ENCODE measurements around the gene ETFRF1.

ETFRF1 gene

DNA sequence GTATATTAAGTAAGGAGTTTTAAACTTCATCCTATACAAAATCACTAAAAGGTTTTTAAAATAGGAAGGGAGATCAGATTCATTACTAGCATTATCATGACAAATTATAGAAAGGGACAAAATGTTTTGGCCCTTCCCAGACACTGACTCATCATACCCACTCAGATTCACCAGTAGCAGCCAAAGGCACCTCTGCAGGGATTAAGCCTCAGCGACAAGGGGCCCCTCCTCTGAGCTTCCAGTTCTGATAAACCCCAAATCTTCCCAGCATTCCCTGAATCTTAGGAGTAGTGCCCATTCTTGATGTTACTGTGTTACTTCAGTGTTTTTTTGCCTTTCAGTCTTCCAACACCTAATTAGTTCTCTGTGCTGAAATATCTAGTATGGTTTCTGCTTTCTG, 41.2 kb downstream of the ETFRF1 start:
- DNase-seq: no peak

- DNase-seq: no peak
These were observed 41.6 kb downstream of the ETFRF1 start for GRCh38 chr12:25236626-25237025.

- no peak for DNase-seq
These were observed 46.4 kb downstream of the ETFRF1 start for GRCh38 chr12:25241167-25242020.

GRCh38 chr12:25242981-25243679, 48.1 kb downstream of the ETFRF1 start:
- DNase-seq: no peak

GRCh38 chr12:25243680-25243990, 48.6 kb downstream of the ETFRF1 start:
- DNase-seq: no peak

DNA sequence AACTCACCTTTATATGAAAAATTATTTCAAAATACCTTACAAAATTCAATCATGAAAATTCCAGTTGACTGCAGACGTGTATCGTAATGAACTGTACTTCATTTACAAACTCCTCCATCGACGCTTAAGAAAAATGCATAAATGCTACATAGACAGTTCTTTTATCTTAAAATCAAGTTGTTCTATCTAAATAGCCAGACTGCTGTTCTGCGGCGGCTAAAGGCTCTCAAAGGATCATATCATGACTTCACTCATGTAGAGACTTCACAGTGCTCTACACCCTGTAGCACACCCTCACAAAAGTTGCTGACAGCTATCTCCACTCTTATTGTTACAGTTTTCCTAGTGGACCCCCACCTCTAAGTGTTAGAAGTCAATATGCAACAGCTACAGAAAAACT, 50.5 kb downstream of the ETFRF1 start:
- DNase-seq: no peak

DNA sequence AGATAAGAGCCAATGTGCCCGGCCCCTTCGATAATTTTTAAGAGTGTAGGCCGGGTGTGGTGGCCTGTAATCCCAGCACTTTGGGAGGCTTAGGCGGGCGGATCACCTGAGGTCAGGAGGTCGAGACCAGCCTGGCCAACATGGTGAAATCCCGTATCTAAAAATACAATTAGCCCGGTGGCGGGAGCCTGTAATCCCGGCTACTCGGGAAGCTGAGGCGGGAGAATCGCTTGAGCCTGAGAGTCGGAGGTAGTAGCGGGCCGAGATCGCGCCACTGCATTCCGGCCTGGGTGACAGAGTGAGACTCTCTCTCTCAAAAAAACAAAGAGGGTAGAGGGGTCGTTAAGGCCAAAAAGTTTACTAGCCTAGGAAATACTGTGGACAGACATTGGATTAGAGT, 53.1 kb downstream of the ETFRF1 start:
- no peak for DNase-seq

- DNase-seq: no peak
These were observed 53.7 kb downstream of the ETFRF1 start for GRCh38 chr12:25248732-25249131.

GRCh38 chr12:25249931-25250738, 55.1 kb downstream of the ETFRF1 start:
- peak; percentile 32 for DNase-seq

DNA sequence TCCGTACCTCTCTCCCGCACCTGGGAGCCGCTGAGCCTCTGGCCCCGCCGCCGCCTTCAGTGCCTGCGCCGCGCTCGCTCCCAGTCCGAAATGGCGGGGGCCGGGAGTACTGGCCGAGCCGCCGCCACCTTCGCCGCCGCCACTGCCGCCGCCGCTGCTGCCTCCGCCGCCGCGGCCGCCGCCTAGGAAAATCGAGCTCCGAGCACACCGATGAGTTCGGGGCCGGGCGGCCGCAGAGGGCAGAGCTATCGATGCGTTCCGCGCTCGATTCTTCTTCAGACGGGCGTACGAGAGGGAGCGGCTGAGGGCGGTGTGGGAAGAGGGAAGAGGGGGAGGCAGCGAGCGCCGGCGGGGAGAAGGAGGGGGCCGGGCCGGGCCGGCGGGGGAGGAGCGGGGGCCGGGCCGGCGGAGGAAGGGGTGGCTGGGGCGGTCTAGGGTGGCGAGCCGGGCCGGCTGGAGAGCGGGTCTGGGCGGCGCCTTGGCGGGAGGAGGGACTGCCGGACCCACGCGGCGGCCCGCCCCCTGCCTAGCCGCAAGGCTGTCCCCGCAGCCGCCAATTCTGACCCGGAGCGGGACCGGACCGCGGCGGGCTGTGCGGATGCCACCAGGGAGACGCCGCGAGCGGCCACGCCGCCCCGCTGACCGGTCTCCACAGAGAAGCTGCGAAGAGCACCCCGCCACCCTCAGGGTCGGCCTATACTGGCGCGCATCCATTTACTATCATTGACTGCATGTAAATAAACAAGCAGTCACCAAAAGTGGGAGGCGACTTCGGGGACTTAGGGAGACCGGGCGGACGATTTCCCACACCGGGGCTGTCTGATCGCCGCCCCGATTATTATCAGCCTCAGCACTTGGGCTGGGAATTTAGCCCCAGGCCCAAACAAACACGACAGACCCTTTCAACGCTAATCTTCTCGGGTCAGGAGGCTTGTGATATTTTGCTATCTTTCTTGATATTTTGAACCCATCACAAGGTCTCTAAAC, 56.0 kb downstream of the ETFRF1 start, which contains the start of gene KRAS:
Gene KRAS (minus strand): TSS at position 186 of the 987 bp plus-strand sequence.
- DNase-seq: peak; percentile 93

DNA sequence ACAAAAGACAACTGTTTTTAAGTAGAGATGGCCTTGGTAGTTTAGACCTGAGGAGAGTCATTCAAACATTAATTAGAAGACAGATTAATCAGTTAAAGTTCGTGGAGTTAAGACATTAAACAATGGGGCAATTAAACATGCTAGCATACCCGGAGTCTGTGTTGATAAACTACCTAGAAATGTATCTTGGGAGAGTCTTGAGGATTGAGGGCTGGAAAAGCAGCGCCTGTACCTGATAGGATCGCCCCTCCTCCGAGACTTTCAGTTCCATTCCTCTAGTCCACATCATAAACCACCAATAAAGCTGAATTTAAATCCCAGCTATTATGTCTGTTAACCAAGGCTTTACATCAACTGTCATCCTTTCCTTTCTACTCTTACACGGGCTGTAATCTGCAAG, 56.7 kb downstream of the ETFRF1 start:
- DNase-seq: no peak

- no peak for DNase-seq
These were observed 57.9 kb downstream of the ETFRF1 start for GRCh38 chr12:25252946-25253345.

DNA sequence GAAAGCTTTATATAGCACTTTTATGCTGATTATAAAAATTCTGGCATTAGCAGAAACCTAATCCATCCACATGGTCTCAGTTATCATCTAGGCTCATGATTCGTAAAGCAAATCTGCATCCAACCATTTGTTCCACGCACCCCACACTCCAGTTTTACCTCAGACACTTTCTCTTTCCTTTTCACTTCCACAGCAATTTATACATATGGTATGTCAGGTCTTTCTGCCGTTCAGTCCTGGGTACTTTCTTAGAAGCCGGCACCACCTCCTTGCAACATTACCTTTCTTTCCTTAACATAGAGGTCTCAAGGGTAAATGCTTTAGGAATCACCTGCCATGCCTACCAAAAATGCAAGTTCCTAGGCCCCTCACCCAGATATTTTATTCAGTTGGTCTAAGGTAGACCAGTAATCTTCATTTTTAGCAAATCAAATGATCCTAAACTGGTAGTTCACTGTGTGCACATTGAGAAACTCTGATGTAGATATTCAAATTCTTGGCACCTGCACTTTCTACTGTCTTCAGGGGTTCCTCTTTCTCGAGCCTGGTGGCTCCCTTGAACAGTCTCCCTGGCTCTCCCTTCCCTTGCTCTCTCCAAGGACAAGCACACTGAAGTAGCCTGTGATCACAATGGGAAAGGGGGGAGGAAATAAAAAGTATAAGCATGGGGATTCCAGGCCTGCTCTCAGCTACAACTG, 58.5 kb downstream of the ETFRF1 start:
- no peak for DNase-seq

GRCh38 chr12:25254271-25254880, 59.3 kb downstream of the ETFRF1 start:
- DNase-seq: no peak

Data from DMS79 treated with DMSO at 0.1 percent for 48 hours (cell line).